H1 (cell line): ENCODE data around the gene USP35.

ENCODE experiments used
- CHD1 ChIP-seq: IDR thresholded peaks from 2 replicates; pipeline ENCODE4 v1.6.1; 2012; ENCODE audit warnings: low read depth, low read length, improper control_type of control experiment
- CTCF ChIP-seq, 3 experiments: IDR thresholded peaks; 1 replicate in 2 of 3; 2 replicates in 1 of 3; pipeline versions ENCODE4 v1.5.1 to v1.6.1; 2011; ENCODE audit warnings: low read length in 3 of 3, mild to moderate bottlenecking in 3 of 3, inconsistent platforms in 2 of 3, low read depth in 1 of 3, moderate library complexity in 1 of 3; ENCODE audit not compliant: insufficient read depth in 1 of 3; ENCODE audit errors: control extremely low read depth in 1 of 3
- GABPA ChIP-seq: IDR thresholded peaks from 2 replicates; pipeline ENCODE4 v1.6.1; 2011; ENCODE audit warnings: mild to moderate bottlenecking, low read length, moderate library complexity, borderline replicate concordance; ENCODE audit not compliant: insufficient read depth
- MAFK ChIP-seq: IDR thresholded peaks from 2 replicates; pipeline ENCODE4 v1.6.1; 2012; ENCODE audit warnings: low read depth, mild to moderate bottlenecking, improper control_type of control experiment, low read length
- POLR2A ChIP-seq, 2 experiments: IDR thresholded peaks; 1 replicate in 1 of 2; 2 replicates in 1 of 2; pipeline ENCODE4 v1.6.1; 2011; ENCODE audit warnings: low read depth in 2 of 2, low read length in 2 of 2, mild to moderate bottlenecking in 2 of 2; ENCODE audit errors: control extremely low read depth in 1 of 2
- POLR2AphosphoS5 ChIP-seq: IDR thresholded peaks from 2 replicates; pipeline ENCODE4 v1.6.1; 2011; ENCODE audit warnings: low read depth, low read length
- RAD21 ChIP-seq, 2 experiments: IDR thresholded peaks in 1 of 2; conservative IDR thresholded peaks in 1 of 2; 2 replicates each; pipeline ENCODE4 v1.6.1; 2011; ENCODE audit warnings: low read depth in 2 of 2, low read length in 2 of 2, improper control_type of control experiment in 1 of 2, inconsistent platforms in 1 of 2, mild to moderate bottlenecking in 1 of 2, moderate library complexity in 1 of 2

- TF ChIP-seq POLR2AphosphoS5 (no peak), GABPA (no peak), CTCF (IDR thresholded peaks at IDR 0.05; ENCODE audit: control extremely low read depth in 1 of 3, insufficient read depth in 1 of 3, low read depth in 1 of 3, low read length in 3 of 3) (no peak), CHD1 (no peak), RAD21 (IDR thresholded peaks at IDR 0.05 in 1 of 2, conservative IDR thresholded peaks at IDR 0.05 in 1 of 2; ENCODE audit: low read depth in 2 of 2, low read length in 2 of 2) (no peak), MAFK (no peak), POLR2A (IDR thresholded peaks at IDR 0.05; ENCODE audit: control extremely low read depth in 1 of 2, low read depth in 2 of 2, low read length in 2 of 2) (no peak)
These were observed 62.5 kb downstream of the USP35 start for GRCh38 chr11:78251083-78251775.
